GM12875 (cell line): ENCODE measurements around the gene CCNT2.
"Not testable (repeated sequence)": the region's sequence is repeated elsewhere in the genome, so short reads cannot be mapped to it uniquely, and the experiment has no call there.

Source experiments
- H3K4me3 ChIP-seq: one replicate; pipeline ENCODE4 v1.5.1; 2011; ENCODE audit warnings: low read depth, low read length, control low read depth
- CTCF ChIP-seq: IDR thresholded peaks from 2 replicates; pipeline ENCODE4 v1.5.1; 2011; ENCODE audit warnings: low read depth, mild to moderate bottlenecking, control low read depth, inconsistent platforms, low read length, moderate library complexity, borderline replicate concordance; ENCODE audit not compliant: insufficient read depth

The CCNT2 gene

GRCh38 chr2:134892282-134893035, 26.2 kb upstream of the CCNT2 start:
- TF ChIP-seq CTCF: no peak
- no peak overlapping the region for H3K4me3 ChIP-seq

GRCh38 chr2:134897932-134898331, 20.7 kb upstream of the CCNT2 start:
- no peak overlapping the region for H3K4me3 ChIP-seq
- TF ChIP-seq CTCF: no peak

- H3K4me3 ChIP-seq: no peak overlapping the region
- no peak for TF ChIP-seq CTCF
Observed at GRCh38 chr2:134899204-134899603, 19.4 kb upstream of the CCNT2 start.

- no peak overlapping the region for H3K4me3 ChIP-seq
- TF ChIP-seq CTCF: no peak
Observed at GRCh38 chr2:134900151-134900550, 18.5 kb upstream of the CCNT2 start.

- not testable (repeated sequence) for H3K4me3 ChIP-seq
Observed at GRCh38 chr2:134903701-134904100, 14.9 kb upstream of the CCNT2 start.

- no peak overlapping the region for H3K4me3 ChIP-seq
- no peak for TF ChIP-seq CTCF
Observed at GRCh38 chr2:134905168-134905567, 13.5 kb upstream of the CCNT2 start.

- TF ChIP-seq CTCF: no peak
- H3K4me3 ChIP-seq: no peak overlapping the region
Observed at GRCh38 chr2:134906726-134907125, 11.9 kb upstream of the CCNT2 start.

GRCh38 chr2:134907441-134908116, 11.0 kb upstream of the CCNT2 start:
- H3K4me3 ChIP-seq: not testable (repeated sequence)
